ENCODE data around the gene ANKRD18A.

ANKRD18A gene

GRCh38 chr9:38620483-38621433 is at the start of gene ANKRD18A:
TSS of gene ANKRD18A (minus strand) at chr9:38620596. CDS start at chr9:38620285, 311 bp downstream.
- DNase-seq = peak; percentile 70

- DNase-seq = no peak
These were observed 48.5 kb upstream of the ANKRD18A start for GRCh38 chr9:38668791-38669466.

GRCh38 chr9:38662763-38663593 is 42.6 kb upstream of the ANKRD18A start:
- no peak for DNase-seq

GRCh38 chr9:38659538-38659937 is 39.1 kb upstream of the ANKRD18A start:
- no peak for DNase-seq

- no peak for DNase-seq
These were observed 36.5 kb upstream of the ANKRD18A start for GRCh38 chr9:38656896-38657295.

GRCh38 chr9:38652486-38652885 is 32.1 kb upstream of the ANKRD18A start:
- no peak for DNase-seq

GRCh38 chr9:38652044-38652443 is 31.6 kb upstream of the ANKRD18A start:
- no peak for DNase-seq

GRCh38 chr9:38651400-38652042 is 31.1 kb upstream of the ANKRD18A start:
- DNase-seq = no peak

GRCh38 chr9:38650564-38650963 is 30.2 kb upstream of the ANKRD18A start:
- DNase-seq = no peak

- no peak for DNase-seq
These were observed 29.5 kb upstream of the ANKRD18A start for GRCh38 chr9:38649731-38650363.

- no peak for DNase-seq
These were observed 24.2 kb upstream of the ANKRD18A start for GRCh38 chr9:38644601-38645000.

GRCh38 chr9:38643815-38644173 is 23.4 kb upstream of the ANKRD18A start:
- no peak for DNase-seq

- no peak for DNase-seq
These were observed 22.8 kb upstream of the ANKRD18A start for GRCh38 chr9:38642951-38643814.

GRCh38 chr9:38641985-38642864 is 21.8 kb upstream of the ANKRD18A start:
- DNase-seq = no peak

- no peak for DNase-seq
These were observed 20.7 kb upstream of the ANKRD18A start for GRCh38 chr9:38641142-38641541.

- no peak for DNase-seq
These were observed 19.2 kb upstream of the ANKRD18A start for GRCh38 chr9:38639577-38639940.

- no peak for DNase-seq
These were observed 18.6 kb upstream of the ANKRD18A start for GRCh38 chr9:38638881-38639576.

GRCh38 chr9:38634315-38634714 is 13.9 kb upstream of the ANKRD18A start:
- no peak for DNase-seq

GRCh38 chr9:38629511-38629910 is 9.1 kb upstream of the ANKRD18A start:
- no peak for DNase-seq

- DNase-seq = no peak
These were observed 5.6 kb upstream of the ANKRD18A start for GRCh38 chr9:38626006-38626405.

Measured in stimulated activated CD4-positive, alpha-beta T cell treated with anti-CD3 and anti-CD28 coated beads, Interleukin-4, amount 100 ng/mL, for 4 hours (primary cell).